Pancreas (tissue), 10 donors: ENCODE results near the gene OPCML. TPM values are rescaled to one million over a fixed set of nuclear protein-coding genes. Genes with fewer than 3 reads are reported as not detected.

ENCODE experiments used
- ATAC-seq, 4 donors: fragments of 200-7000 bp; cut with Tn5 transposase; one replicate each; pipeline versions ENCODE4 v1.8.0 to v1.9.1; 2020; ENCODE audit warnings: mild to moderate bottlenecking in 4 of 4, moderate library complexity in 4 of 4
- DNase-seq, 6 donors: peaks; one replicate each; pipeline ENCODE4 v3.0.0-alpha.2; 2020
- FAIRE-seq: peaks from 2 replicates; lab custom pipeline; 2012; peaks lifted over from hg19 to GRCh38; lab: Jason Lieb, UNC
- H3K27ac ChIP-seq, 4 donors: fragments of 200-600 bp; sonication (generic); 1 replicate in 3 of 4; 2 replicates in 1 of 4; pipeline versions ENCODE4 v1.5.0 to v1.8.0; 2020
- H3K27me3 ChIP-seq, 4 donors: fragments of 200-600 bp; one replicate each; pipeline ENCODE4 v1.8.0; 2021
- H3K36me3 ChIP-seq, 3 donors: fragments of 200-600 bp; sonication (generic) in 1 of 3; one replicate each; pipeline versions ENCODE4 v1.5.0 to v1.8.0; 2020 to 2021
- H3K4me1 ChIP-seq, 3 donors: fragments of 200-600 bp; one replicate each; pipeline ENCODE4 v1.8.0; 2021
- H3K4me3 ChIP-seq, 4 donors: fragments of 200-600 bp; sonication (generic) in 2 of 4; one replicate each; pipeline versions ENCODE4 v1.5.0 to v1.8.0; 2020 to 2021
- H3K9me3 ChIP-seq, 4 donors: fragments of 200-600 bp; one replicate each; pipeline ENCODE4 v1.8.0; 2021
- WGBS, 2 donors: extraction: QIAGEN DNeasy Blood & Tissue Kit; methylation state at CpG; one replicate each; pipeline ENCODE4 v1.1.7; 2013; 5-methylcytosine and 5-hydroxymethylcytosine counted together
- intact Hi-C, 3 donors: fragments of 100-400 bp; cut with DNase I; formaldehyde crosslinking; loops; one replicate each; pipeline versions ENCODE4 v1.11.1 to v1.14.2; 2022
- polyA plus RNA-seq, 2 donors: library from polyadenylated mRNA; stranded (reverse); fragments of 200-250 nt; gene quantifications; one replicate each; pipeline ENCODE4 v1.2.3, GENCODE V29; 2013
- total RNA-seq, 6 donors: library from RNA; stranded (reverse); fragmentation: NEBNext Ultra II Directional in 4 of 6; extraction: Animal tissue kit (Norgen Biotek cat#: 25700) in 4 of 6; gene quantifications; one replicate each; pipeline versions ENCODE4 v1.2.1 to v1.2.4, GENCODE V29; 2021 to 2023
- TF ChIP-seq, protein P1 (sequence below), 4 donors: fragments of 200-600 bp; sonication (generic) in 3 of 4; IDR thresholded peaks; one replicate each; pipeline versions ENCODE4 v1.5.0 to v1.8.0; 2021; ENCODE audit warnings: antibody characterized with exemption in 4 of 4
- donor health status: healthy with polysubstance abuse.
- donor health status: DM: no; HTN: no; CAD: no; lungs with moderate emphysema.
- donor health status: DM: no; HTN: no; CAD: no.
- donor health status: control.
- donor health status: control.
- donor health status: Bipolar disorder and iron deficiency.
- donor health status: DM: yes; HTN: yes; CAD: no.
- donor health status: DM: no; HTN: no; CAD: no.
- donor health status: DM: no; HTN: no; CAD: no.
- donor health status: DM: yes; HTN: yes; CAD: no.

The OPCML gene
- total and polyA plus RNA-seq, 8 donors, result 0.05 to 0.31 (median 0.19) TPM

DNA sequence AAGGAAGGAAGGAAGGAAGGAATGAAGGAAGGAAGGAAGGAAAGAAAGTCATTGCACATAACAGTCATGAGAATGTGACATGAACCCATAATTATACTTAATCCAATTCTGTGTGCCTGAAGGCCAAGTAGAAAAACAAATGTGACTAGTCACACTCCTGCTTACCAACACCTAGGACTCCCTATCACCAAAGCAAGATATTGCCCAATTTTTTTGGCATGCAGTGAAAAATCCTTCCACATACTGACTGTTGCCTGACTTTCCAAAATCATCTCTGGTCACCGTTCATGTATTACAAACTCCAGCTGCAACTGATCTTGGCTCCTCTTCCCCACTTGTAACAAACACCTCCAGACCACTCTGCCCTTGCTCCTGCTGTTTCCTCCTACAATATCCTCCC lies 516.8 kb downstream of the OPCML start:
- H3K27me3 ChIP-seq, result peaks cover 0 to 15% (median 0%) of the 10 kb centered on the region in 4 donors
- 77 to 100% methylated on average over 1 of the region's 1 CpG for WGBS, 2 donors
- DNase-seq (no peak), ATAC-seq (no peak), FAIRE-seq (no peak)
- TF ChIP-seq, protein P1, sequence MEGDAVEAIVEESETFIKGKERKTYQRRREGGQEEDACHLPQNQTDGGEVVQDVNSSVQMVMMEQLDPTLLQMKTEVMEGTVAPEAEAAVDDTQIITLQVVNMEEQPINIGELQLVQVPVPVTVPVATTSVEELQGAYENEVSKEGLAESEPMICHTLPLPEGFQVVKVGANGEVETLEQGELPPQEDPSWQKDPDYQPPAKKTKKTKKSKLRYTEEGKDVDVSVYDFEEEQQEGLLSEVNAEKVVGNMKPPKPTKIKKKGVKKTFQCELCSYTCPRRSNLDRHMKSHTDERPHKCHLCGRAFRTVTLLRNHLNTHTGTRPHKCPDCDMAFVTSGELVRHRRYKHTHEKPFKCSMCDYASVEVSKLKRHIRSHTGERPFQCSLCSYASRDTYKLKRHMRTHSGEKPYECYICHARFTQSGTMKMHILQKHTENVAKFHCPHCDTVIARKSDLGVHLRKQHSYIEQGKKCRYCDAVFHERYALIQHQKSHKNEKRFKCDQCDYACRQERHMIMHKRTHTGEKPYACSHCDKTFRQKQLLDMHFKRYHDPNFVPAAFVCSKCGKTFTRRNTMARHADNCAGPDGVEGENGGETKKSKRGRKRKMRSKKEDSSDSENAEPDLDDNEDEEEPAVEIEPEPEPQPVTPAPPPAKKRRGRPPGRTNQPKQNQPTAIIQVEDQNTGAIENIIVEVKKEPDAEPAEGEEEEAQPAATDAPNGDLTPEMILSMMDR (IDR thresholded peaks at IDR 0.05), result no peak
- H3K4me3 ChIP-seq, result no peak overlapping the region
- no peak overlapping the region for H3K27ac ChIP-seq
- H3K4me1 ChIP-seq, result peaks cover 0 to 9% (median 0%) of the 10 kb centered on the region in 3 donors
- intact Hi-C loops, result no loop called here
- H3K9me3 ChIP-seq, result no peaks in the 10 kb centered on the region
- no peaks in the 10 kb centered on the region for H3K36me3 ChIP-seq

DNA sequence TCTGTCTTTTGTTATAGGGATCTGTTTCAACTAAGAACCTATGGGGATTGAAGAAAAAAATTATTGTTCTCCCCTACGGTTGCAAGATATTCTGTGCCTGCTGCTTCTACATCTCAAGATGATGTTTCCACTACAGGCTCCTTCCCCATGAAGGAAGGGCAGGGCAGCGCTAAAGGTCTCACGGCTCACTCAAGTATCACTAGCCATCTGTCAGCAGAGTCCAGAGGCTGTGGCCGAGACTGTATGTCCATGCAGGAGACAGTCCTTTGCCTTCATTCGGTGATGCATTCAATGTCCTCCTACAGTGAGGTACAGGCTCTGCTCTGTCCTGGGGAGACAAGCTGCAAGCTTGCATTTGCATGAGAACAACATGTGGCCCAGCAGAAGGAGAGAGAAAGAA lies 518.0 kb downstream of the OPCML start:
- DNase-seq (no peak), FAIRE-seq (no peak), ATAC-seq (no peak)
- no peaks in the 10 kb centered on the region for H3K9me3 ChIP-seq
- H3K36me3 ChIP-seq, result no peaks in the 10 kb centered on the region
- no peak overlapping the region for H3K27ac ChIP-seq
- H3K27me3 ChIP-seq, result peaks cover 0 to 18% (median 0%) of the 10 kb centered on the region in 4 donors
- intact Hi-C loops, result no loop called here
- WGBS, 2 donors, result 72 to 84% methylated on average over 5 of the region's 5 CpGs
- TF ChIP-seq, protein P1 (IDR thresholded peaks at IDR 0.05), result no peak
- H3K4me3 ChIP-seq, result no peak overlapping the region
- H3K4me1 ChIP-seq, result peaks cover 0 to 9% (median 0%) of the 10 kb centered on the region in 3 donors

DNA sequence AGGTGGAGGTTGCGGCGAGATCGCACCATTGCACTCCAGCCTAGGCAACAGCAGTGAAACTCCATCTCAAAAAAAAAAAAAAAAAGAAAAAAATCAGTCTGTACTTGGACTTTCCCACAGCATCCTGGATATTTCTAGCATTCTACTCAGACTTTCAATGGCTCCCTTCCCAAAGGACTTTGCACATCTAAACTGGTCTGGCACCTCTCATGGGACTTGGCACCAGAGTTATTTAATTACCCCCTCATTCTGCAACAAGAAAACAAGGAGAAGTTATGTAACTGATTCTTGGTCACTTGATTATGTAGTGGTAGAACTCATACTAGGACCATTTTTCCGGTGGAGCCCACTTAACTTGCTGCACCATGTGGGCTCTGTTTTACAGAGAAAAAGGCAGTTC lies 519.5 kb downstream of the OPCML start:
- intact Hi-C loops, result no loop called here
- H3K4me3 ChIP-seq, result no peak overlapping the region
- WGBS, 2 donors, result 91 to 95% methylated on average over 4 of the region's 4 CpGs
- H3K4me1 ChIP-seq, result peaks cover 0 to 9% (median 0%) of the 10 kb centered on the region in 3 donors
- no peak for ATAC-seq
- H3K9me3 ChIP-seq, result no peaks in the 10 kb centered on the region
- DNase-seq, result no peak
- no peak for FAIRE-seq
- H3K36me3 ChIP-seq, result no peaks in the 10 kb centered on the region
- TF ChIP-seq, protein P1 (IDR thresholded peaks at IDR 0.05), result no peak
- H3K27me3 ChIP-seq, result peaks cover 0 to 21% (median 0%) of the 10 kb centered on the region in 4 donors
- no peak overlapping the region for H3K27ac ChIP-seq

DNA sequence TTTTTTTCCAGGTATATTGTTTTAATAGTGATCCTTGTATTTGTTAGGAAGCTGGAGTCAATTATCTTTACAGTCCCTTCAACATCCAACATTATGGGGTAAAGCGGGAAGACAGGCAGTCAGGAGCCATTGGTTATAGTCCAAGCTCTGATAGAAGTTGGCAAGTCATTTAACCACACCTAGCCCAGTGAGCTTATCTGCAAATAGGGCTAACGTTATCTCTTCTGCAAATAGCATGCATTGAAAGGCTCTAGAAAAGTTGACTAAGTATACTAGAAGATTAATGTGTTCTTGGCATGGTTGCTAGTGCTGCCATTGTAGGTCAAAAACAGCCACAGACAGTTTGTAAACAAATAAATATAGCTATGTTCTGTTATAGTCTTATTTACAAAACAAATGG lies 520.7 kb downstream of the OPCML start:
- DNase-seq (no peak), ATAC-seq (peak in 2 of 4 donors; percentile 72 to 78), FAIRE-seq (no peak)
- H3K4me1 ChIP-seq, result peaks cover 0 to 9% (median 0%) of the 10 kb centered on the region in 3 donors
- no peaks in the 10 kb centered on the region for H3K9me3 ChIP-seq
- H3K36me3 ChIP-seq, result no peaks in the 10 kb centered on the region
- H3K27me3 ChIP-seq, result peaks cover 0 to 21% (median 0%) of the 10 kb centered on the region in 4 donors
- WGBS, 2 donors, result 8 to 12% methylated on average over 2 of the region's 2 CpGs
- H3K27ac ChIP-seq, result no peak overlapping the region
- H3K4me3 ChIP-seq, result no peak overlapping the region
- intact Hi-C loops, result no loop called here
- TF ChIP-seq, protein P1 (IDR thresholded peaks at IDR 0.05), result no peak

DNA sequence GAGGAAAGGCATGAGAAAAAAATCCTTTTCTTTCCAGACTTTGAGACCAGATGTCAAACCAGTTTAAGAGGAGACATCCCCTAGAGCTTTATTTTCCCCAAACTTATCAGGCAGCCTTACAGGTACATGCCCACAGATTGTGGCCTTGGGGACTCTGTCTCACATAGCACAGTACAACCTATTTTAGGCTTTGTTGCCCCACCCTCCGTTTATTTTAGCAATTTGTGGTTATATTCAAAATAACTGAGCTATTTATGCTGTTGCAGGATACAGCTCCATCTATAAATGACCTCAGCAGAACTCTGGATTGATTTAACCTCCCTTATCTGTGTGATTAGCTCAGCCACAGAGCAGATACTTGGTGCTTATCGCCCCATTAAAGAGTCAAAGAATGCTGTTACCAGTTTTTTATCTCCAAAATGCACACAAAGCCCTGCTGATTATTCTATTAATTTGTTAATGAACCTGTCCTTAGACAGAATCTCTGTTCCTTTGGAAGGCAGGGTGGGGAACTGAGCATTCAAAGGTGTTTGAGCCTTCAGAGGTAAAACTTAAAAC lies 525.2 kb downstream of the OPCML start:
- peaks cover 0 to 10% (median 0%) of the 10 kb centered on the region in 4 donors for H3K27me3 ChIP-seq
- no peak overlapping the region for H3K27ac ChIP-seq
- TF ChIP-seq, protein P1 (IDR thresholded peaks at IDR 0.05), result no peak
- DNase-seq (no peak), ATAC-seq (no peak), FAIRE-seq (no peak)
- no peaks in the 10 kb centered on the region for H3K36me3 ChIP-seq
- intact Hi-C loops, result no loop called here
- no peak overlapping the region for H3K4me3 ChIP-seq
- peaks cover 0 to 7% (median 0%) of the 10 kb centered on the region in 3 donors for H3K4me1 ChIP-seq
- H3K9me3 ChIP-seq, result no peaks in the 10 kb centered on the region
- 15 to 17% methylated on average over 2 of the region's 2 CpGs for WGBS, 2 donors
